Neural crest cell (in vitro differentiated cells): ENCODE measurements around the gene WDR18. TPM values are rescaled to one million over a fixed set of nuclear protein-coding genes. Genes with fewer than 3 reads are reported as not detected.

ENCODE experiments used
- DNase-seq: peaks from one replicate; pipeline ENCODE4 v3.0.0; 2021; ENCODE audit warnings: low read depth, mixed read lengths, low spot score
- H3K27ac Mint-ChIP-seq: one replicate; pipeline ENCODE4 v1.8.0; 2021; ENCODE audit warnings: mild to moderate bottlenecking, mixed read lengths; ENCODE audit not compliant: unreplicated experiment
- H3K27me3 Mint-ChIP-seq: 2 replicates; pipeline ENCODE4 v1.8.0; 2021; ENCODE audit warnings: low read depth, mild to moderate bottlenecking, mixed read lengths
- H3K36me3 Mint-ChIP-seq: 2 replicates; pipeline ENCODE4 v1.8.0; 2021; ENCODE audit warnings: low read depth, mild to moderate bottlenecking, mixed read lengths
- H3K4me1 Mint-ChIP-seq: 2 replicates; pipeline ENCODE4 v1.8.0; 2021; ENCODE audit warnings: mixed read lengths
- H3K4me3 Mint-ChIP-seq: one replicate; pipeline ENCODE4 v1.8.0; 2021; ENCODE audit warnings: mild to moderate bottlenecking, mixed read lengths
- H3K9me3 Mint-ChIP-seq: 2 replicates; pipeline ENCODE4 v1.8.0; 2021; ENCODE audit warnings: mixed read lengths
- total RNA-seq: library from RNA; stranded (reverse); gene quantifications from 2 replicates; pipeline ENCODE4 v1.2.1, GENCODE V29; 2021
- TF ChIP-seq, protein P1 (sequence below): fragments of 200-600 bp; sonication (generic); conservative IDR thresholded peaks from 2 replicates; pipeline ENCODE4 v1.5.0; 2021; ENCODE audit warnings: antibody characterized with exemption, mild to moderate bottlenecking

WDR18 gene
- total RNA-seq, 1 donor from 2014 or later, result 65.2 TPM

DNA sequence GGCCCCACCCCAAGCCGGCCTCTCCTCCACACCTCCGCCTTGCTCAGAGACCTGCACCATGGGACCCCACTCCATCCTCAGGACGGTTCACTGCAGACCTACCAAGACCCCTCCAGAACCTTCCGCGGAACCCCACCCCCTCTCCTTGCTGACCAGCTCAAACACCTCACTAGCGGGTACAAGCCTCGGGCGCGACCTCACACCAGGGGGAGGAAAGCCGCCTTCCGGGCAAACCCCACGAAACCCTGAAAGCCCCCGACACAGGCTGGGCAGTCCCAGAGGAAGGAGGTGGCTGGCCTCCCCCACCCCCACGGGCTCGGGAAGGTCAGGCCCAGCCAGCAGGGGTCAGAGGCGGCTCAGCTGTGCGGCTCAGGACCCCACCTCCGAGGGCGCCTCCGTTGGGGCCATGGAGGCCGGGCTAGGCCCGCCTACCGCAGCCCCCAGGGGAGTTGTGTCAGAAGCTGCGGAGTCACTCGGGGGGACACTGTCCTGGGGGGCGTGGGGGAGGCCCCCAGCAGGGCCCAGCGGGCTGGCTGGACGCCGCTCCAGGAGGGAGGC is 25.9 kb downstream of the WDR18 start:
- H3K4me3 Mint-ChIP-seq, result no peak overlapping the region
- H3K9me3 Mint-ChIP-seq, result no peaks in the 10 kb centered on the region
- H3K27ac Mint-ChIP-seq, result no peak overlapping the region
- H3K27me3 Mint-ChIP-seq, result peaks cover 4% of the 10 kb centered on the region
- TF ChIP-seq, protein P1, sequence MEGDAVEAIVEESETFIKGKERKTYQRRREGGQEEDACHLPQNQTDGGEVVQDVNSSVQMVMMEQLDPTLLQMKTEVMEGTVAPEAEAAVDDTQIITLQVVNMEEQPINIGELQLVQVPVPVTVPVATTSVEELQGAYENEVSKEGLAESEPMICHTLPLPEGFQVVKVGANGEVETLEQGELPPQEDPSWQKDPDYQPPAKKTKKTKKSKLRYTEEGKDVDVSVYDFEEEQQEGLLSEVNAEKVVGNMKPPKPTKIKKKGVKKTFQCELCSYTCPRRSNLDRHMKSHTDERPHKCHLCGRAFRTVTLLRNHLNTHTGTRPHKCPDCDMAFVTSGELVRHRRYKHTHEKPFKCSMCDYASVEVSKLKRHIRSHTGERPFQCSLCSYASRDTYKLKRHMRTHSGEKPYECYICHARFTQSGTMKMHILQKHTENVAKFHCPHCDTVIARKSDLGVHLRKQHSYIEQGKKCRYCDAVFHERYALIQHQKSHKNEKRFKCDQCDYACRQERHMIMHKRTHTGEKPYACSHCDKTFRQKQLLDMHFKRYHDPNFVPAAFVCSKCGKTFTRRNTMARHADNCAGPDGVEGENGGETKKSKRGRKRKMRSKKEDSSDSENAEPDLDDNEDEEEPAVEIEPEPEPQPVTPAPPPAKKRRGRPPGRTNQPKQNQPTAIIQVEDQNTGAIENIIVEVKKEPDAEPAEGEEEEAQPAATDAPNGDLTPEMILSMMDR, result no peak
- peaks cover 3% of the 10 kb centered on the region for H3K36me3 Mint-ChIP-seq
- DNase-seq, result no peak
- no peaks in the 10 kb centered on the region for H3K4me1 Mint-ChIP-seq

DNA sequence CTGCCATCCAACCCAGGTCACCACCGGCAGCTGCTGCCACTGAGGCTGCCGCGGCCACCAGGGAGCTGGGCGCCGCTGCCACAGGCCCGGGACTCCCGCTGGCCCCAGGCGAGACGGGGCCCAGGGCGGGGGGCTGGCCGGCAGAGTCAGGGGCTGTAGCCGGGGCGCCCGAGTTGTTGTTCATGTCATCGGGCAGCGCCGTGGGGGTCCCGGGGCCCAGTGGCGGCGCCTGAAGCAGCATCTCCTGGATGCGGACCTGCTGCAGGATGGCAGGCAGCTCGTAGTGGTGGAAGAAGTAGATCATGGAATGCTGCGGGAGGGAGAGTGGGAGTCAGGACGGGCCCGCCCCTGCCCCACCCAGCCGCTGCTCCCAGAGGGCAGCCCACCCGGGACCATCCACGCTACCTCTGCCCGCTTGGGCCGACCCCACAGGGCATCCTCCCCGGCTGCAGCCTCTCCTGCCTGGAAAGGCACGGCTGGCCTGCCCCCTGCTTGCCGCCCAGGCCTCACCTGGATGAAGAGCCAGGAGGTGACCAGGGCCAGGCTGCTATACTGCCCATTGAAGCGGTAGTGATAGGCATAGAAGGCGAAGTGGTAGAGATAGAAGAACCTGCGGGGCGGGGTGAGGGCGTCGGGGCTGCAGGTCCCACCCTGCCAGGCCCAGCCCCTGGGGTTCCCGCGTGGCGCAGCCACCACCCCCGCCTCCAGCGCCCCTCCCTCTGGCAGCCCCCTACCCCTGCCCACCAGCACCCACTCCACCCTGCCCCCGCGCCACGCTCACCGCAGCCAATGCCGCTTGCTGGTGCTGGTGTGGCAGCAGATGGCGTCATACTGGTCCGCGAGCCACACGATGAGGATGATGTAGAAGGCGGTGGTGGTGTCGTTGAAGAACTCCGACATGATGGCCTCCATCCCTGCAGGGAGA is 26.7 kb downstream of the WDR18 start:
- no peaks in the 10 kb centered on the region for H3K9me3 Mint-ChIP-seq
- peaks cover 2% of the 10 kb centered on the region for H3K27me3 Mint-ChIP-seq
- DNase-seq, result no peak
- H3K4me1 Mint-ChIP-seq, result no peaks in the 10 kb centered on the region
- H3K36me3 Mint-ChIP-seq, result peaks cover 3% of the 10 kb centered on the region
- no peak overlapping the region for H3K4me3 Mint-ChIP-seq
- TF ChIP-seq, protein P1, result no peak
- H3K27ac Mint-ChIP-seq, result no peak overlapping the region

DNA sequence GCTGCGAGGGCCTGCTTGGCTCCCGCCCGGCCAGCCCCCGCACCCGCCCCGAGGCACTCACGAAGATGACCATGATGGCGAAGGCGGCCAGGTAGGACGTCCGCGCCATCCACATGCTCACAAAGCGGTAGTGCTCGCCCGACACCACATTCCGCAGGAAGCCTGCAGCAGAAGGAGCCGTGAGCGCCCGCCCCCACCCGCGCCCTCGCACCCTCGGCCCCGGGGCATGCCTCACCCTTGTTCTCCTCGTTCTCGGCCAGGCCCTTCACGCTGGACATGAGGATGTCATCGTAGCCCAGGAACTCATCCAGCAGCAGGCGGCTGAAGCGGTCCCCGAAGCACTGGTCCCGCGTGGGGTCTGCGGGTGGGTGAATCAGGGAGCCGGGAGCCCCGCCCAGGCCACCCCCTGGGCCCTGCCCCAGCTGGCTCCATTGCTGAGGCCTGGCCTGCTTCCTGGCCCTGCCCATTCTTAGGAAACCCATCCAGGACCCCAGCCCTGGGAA is 27.7 kb downstream of the WDR18 start:
- H3K4me1 Mint-ChIP-seq, result peaks cover 7% of the 10 kb centered on the region
- TF ChIP-seq, protein P1, result no peak
- no peaks in the 10 kb centered on the region for H3K27me3 Mint-ChIP-seq
- no peaks in the 10 kb centered on the region for H3K36me3 Mint-ChIP-seq
- H3K27ac Mint-ChIP-seq, result no peak overlapping the region
- H3K9me3 Mint-ChIP-seq, result no peaks in the 10 kb centered on the region
- no peak for DNase-seq
- no peak overlapping the region for H3K4me3 Mint-ChIP-seq

DNA sequence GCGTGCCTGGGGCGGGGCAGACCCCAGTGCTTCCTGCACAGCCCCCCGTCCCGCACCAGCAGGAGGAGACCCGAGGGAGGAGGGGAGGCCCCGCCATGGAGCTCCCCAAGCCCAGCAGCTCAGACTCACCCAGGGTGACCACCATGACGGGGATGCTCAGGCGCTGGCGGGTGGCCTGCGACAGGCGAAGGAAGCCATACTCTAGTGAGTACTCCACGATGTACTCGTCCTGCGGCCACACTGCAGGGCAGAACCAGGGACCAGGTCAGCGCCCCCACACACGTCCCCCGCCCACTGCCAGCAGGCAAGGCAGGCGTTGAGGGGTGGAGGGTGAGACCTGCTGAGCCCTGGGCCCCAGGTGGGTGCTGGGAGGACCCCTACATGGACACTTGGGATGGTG is 28.2 kb downstream of the WDR18 start:
- Mint-ChIP-seq H3K4me3 (no peak overlapping the region), H3K27ac (no peak overlapping the region), H3K36me3 (no peaks in the 10 kb centered on the region), H3K27me3 (no peaks in the 10 kb centered on the region), H3K4me1 (peaks cover 12% of the 10 kb centered on the region), H3K9me3 (no peaks in the 10 kb centered on the region)
- TF ChIP-seq, protein P1, result no peak
- DNase-seq, result no peak

DNA sequence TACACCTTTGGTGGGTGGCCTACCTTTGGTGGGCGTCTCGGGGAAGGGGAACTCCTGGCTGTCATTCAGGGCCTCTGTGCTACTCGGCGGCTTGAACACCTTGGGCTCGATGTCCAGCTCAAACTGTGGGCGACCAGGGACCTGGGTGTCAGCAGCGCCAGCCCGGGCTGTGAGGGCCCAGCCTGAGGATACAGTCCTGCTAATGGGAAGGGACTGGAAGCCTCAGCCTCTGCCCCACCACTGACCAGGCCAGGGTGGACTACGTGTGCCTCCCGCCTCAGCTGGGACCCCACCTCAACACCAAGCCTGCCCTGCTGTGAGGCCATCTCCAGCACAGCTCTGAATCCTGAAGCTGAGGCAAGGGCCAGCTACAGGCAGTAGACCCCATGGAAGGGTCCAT is 29.1 kb downstream of the WDR18 start:
- Mint-ChIP-seq H3K4me1 (peaks cover 18% of the 10 kb centered on the region), H3K36me3 (no peaks in the 10 kb centered on the region), H3K27ac (no peak overlapping the region), H3K9me3 (no peaks in the 10 kb centered on the region), H3K4me3 (no peak overlapping the region), H3K27me3 (no peaks in the 10 kb centered on the region)
- DNase-seq, result no peak
- TF ChIP-seq, protein P1, result no peak
